Gastroesophageal sphincter (tissue), 3 donors: ENCODE results near the gene PRELID1.

ENCODE experiments used
- POLR2A ChIP-seq, 2 donors: fragments of 450-650 bp; IDR thresholded peaks; one replicate each; pipeline ENCODE4 v1.6.1; 2017; ENCODE audit warnings: antibody characterized with exemption in 2 of 2, mild to moderate bottlenecking in 2 of 2, moderate library complexity in 1 of 2
- POLR2AphosphoS5 ChIP-seq: sonication (generic); formaldehyde crosslinking; IDR thresholded peaks from one replicate; pipeline ENCODE4 v1.6.1; 2017; ENCODE audit warnings: antibody characterized with exemption
- TF ChIP-seq, protein P1 (sequence below), 4 experiments: fragments of 200-600 bp in 2 of 4; fragments of 450-650 bp in 2 of 4; sonication (generic) in 1 of 4; IDR thresholded peaks; one replicate each; pipeline ENCODE4 v1.5.1; 2017 to 2019; ENCODE audit warnings: antibody characterized with exemption in 4 of 4, mild to moderate bottlenecking in 2 of 4, moderate library complexity in 2 of 4

GRCh38 chr5:177276886-177277285 lies 26.7 kb upstream of the PRELID1 start:
- TF ChIP-seq, protein P1, sequence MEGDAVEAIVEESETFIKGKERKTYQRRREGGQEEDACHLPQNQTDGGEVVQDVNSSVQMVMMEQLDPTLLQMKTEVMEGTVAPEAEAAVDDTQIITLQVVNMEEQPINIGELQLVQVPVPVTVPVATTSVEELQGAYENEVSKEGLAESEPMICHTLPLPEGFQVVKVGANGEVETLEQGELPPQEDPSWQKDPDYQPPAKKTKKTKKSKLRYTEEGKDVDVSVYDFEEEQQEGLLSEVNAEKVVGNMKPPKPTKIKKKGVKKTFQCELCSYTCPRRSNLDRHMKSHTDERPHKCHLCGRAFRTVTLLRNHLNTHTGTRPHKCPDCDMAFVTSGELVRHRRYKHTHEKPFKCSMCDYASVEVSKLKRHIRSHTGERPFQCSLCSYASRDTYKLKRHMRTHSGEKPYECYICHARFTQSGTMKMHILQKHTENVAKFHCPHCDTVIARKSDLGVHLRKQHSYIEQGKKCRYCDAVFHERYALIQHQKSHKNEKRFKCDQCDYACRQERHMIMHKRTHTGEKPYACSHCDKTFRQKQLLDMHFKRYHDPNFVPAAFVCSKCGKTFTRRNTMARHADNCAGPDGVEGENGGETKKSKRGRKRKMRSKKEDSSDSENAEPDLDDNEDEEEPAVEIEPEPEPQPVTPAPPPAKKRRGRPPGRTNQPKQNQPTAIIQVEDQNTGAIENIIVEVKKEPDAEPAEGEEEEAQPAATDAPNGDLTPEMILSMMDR (IDR thresholded peaks at IDR 0.05): no peak
- TF ChIP-seq POLR2AphosphoS5 (no peak), POLR2A (IDR thresholded peaks at IDR 0.05) (no peak)
